MCF 10A (cell line): ENCODE data around the gene OR1F1. TPM values are rescaled to one million over a fixed set of nuclear protein-coding genes. Genes with fewer than 3 reads are reported as not detected.
"Not testable (repeated sequence)": the region's sequence is repeated elsewhere in the genome, so short reads cannot be mapped to it uniquely, and the experiment has no call there.

Source experiments
- BruUV-seq: library from RNA; stranded (reverse); fragments of 400-500 nt; replicated peaks from 2 replicates; lab custom pipeline; 2021; lab: Mats Ljungman, UMichigan
- CTCF ChIA-PET: fragments of 300-600 bp; sonication (Branson Sonifier 250); formaldehyde crosslinking; extraction: SDS; loops from one replicate; lab custom pipeline; 2021; ENCODE audit warnings: antibody characterized with exemption, inconsistent platforms; lab: Yijun Ruan, JAX
- POLR2A ChIA-PET: fragments of 300-600, 350-650 bp; sonication (Branson Sonifier 250); formaldehyde crosslinking; extraction: SDS; loops from one replicate; lab custom pipeline; 2020; ENCODE audit warnings: antibody characterized with exemption, inconsistent platforms; lab: Yijun Ruan, JAX
- DNase-seq: peaks from one replicate; pipeline ENCODE4 v3.0.0-alpha.2; 2018; ENCODE audit not compliant: unreplicated experiment
- H3K27ac Mint-ChIP-seq: one replicate; pipeline ENCODE4 v1.8.0; 2022; ENCODE audit warnings: mild to moderate bottlenecking, low read depth, mixed read lengths; ENCODE audit not compliant: unreplicated experiment
- H3K27me3 Mint-ChIP-seq: one replicate; pipeline ENCODE4 v1.8.0; 2022; ENCODE audit warnings: mixed read lengths; ENCODE audit not compliant: insufficient read depth, unreplicated experiment
- H3K36me3 Mint-ChIP-seq: one replicate; pipeline ENCODE4 v1.8.0; 2022; ENCODE audit warnings: mild to moderate bottlenecking, moderate library complexity, mixed read lengths; ENCODE audit not compliant: insufficient read depth, unreplicated experiment
- H3K4me1 Mint-ChIP-seq: one replicate; pipeline ENCODE4 v1.8.0; 2022; ENCODE audit warnings: mixed read lengths; ENCODE audit not compliant: insufficient read depth, unreplicated experiment
- H3K4me3 Mint-ChIP-seq: one replicate; pipeline ENCODE4 v1.8.0; 2022; ENCODE audit warnings: mild to moderate bottlenecking, moderate library complexity, mixed read lengths; ENCODE audit not compliant: unreplicated experiment
- H3K9me3 Mint-ChIP-seq: one replicate; pipeline ENCODE4 v1.8.0; 2022; ENCODE audit warnings: mixed read lengths; ENCODE audit not compliant: unreplicated experiment
- intact Hi-C: fragments of 100-400 bp; cut with micrococcal nuclease; formaldehyde crosslinking; loops from 2 replicates; pipeline ENCODE4 v1.14.1; 2022
- total RNA-seq: library from RNA; stranded (reverse); gene quantifications from 2 replicates; pipeline ENCODE4 v1.2.3, GENCODE V29; 2022
- TF ChIP-seq, protein P1 (sequence below): fragments of 200-600 bp; IDR thresholded peaks from one replicate; pipeline ENCODE4 v1.8.0; 2022; ENCODE audit warnings: antibody characterized with exemption, mild to moderate bottlenecking; ENCODE audit not compliant: unreplicated experiment

Gene OR1F1
- total RNA-seq, 1 experiment from 2014 or later: not detected

DNA sequence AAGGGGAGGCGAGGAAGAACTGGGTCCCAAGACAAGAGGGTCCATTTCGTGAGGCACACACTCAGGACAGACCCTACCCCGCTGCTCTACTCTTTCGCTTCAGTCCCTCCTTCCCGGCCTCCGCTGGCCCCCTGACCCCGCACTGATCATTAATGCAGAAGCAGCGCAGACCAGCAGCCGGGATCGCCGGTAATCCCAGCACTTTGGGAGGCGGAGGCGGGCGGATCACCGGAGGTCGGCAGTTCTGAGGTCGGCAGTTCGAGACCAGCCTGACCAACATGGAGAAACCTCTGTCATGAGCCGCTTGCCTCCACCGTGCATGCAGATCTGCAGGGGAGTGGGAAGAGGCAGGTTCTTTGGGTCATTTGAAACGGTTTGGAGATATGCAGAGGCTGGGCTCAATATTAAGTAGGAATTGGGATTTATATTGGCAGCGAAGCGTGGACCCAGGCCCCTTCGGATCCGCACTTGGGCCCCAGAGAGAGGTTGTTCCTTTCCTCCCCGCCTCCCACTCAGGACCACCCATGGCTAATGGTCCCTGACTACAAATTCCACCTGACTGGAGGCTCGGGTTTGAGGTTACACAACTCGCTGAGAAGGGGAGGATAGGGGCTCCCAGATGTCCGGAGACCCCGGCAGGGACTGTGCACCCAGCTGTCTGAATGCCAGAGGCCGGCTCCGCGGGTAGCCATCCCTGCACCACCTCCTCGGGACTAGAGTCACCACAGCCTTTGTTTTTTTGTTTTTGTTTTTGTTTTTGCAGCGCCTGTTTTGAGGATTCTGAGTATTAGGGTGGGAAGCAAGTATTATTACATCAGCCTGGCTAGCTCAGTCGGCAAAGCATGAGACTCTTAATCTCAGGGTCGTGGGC, 23.6 kb upstream of the OR1F1 start:
- DNase-seq: no peak
- no peak overlapping the region for H3K4me3 Mint-ChIP-seq
- ChIA-PET CTCF (interaction anchor here (1.0 to 2.1 kb wide), 2 partner anchors 37 to 106 kb away, joined by 3 to 11 read pairs; no protein-coding TSS in a partner anchor), POLR2A (no interaction called here)
- intact Hi-C loops: no loop called here
- no peaks in the 10 kb centered on the region for H3K4me1 Mint-ChIP-seq
- H3K36me3 Mint-ChIP-seq: peaks cover 3% of the 10 kb centered on the region
- BruUV-seq: no TSS peak
- H3K9me3 Mint-ChIP-seq: no peaks in the 10 kb centered on the region
- H3K27ac Mint-ChIP-seq: no peak overlapping the region
- TF ChIP-seq, protein P1, sequence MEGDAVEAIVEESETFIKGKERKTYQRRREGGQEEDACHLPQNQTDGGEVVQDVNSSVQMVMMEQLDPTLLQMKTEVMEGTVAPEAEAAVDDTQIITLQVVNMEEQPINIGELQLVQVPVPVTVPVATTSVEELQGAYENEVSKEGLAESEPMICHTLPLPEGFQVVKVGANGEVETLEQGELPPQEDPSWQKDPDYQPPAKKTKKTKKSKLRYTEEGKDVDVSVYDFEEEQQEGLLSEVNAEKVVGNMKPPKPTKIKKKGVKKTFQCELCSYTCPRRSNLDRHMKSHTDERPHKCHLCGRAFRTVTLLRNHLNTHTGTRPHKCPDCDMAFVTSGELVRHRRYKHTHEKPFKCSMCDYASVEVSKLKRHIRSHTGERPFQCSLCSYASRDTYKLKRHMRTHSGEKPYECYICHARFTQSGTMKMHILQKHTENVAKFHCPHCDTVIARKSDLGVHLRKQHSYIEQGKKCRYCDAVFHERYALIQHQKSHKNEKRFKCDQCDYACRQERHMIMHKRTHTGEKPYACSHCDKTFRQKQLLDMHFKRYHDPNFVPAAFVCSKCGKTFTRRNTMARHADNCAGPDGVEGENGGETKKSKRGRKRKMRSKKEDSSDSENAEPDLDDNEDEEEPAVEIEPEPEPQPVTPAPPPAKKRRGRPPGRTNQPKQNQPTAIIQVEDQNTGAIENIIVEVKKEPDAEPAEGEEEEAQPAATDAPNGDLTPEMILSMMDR: no peak
- no peaks in the 10 kb centered on the region for H3K27me3 Mint-ChIP-seq

DNA sequence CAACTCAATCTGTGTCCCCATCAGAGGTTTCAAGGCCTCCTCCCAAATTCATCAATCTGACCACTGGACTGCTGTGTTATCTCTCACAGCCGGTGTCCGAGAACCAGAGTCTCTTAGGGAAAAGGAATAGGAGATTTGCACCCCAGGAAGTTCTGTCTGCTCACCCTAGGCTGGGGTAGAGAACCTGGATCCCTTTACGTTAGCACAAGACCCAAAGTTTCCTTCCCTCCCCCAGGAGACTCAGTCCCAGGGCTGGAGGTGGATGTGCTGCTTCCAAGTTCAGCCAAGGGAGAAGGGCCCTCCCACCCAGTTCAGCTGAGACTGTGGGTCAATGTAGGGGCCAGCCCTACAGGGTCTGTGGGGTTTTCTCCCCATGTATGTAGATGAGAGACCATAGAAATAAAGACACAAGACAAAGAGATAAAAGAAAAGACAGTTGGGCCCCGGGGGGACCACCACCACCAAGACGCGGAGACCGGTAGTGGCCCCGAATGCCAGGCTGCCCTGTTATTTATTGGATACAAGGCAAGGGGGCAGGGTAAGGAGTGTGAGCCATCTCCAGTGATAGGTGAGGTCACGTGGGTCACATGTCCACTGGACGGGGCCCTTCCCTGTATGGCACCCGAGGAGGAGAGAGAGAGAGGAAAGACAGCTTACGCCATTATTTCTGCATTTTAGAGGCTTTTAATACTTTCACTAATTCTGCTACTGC, 22.7 kb upstream of the OR1F1 start:
- intact Hi-C loops: loop anchor here (5.0 kb wide), 1 partner anchor 103 kb away; no protein-coding TSS in a partner anchor
- TF ChIP-seq, protein P1: no peak
- Mint-ChIP-seq H3K27me3 (no peaks in the 10 kb centered on the region), H3K27ac (no peak overlapping the region), H3K9me3 (no peaks in the 10 kb centered on the region), H3K4me1 (no peaks in the 10 kb centered on the region), H3K4me3 (no peak overlapping the region), H3K36me3 (no peaks in the 10 kb centered on the region)
- CTCF ChIA-PET: interaction anchor here (0.7 to 2.1 kb wide), 7 partner anchors 13 to 107 kb away, joined by 3 to 11 read pairs (median 3); no protein-coding TSS in a partner anchor
- no peak for DNase-seq
- POLR2A ChIA-PET: interaction anchor here (0.9 to 1.4 kb wide), 3 partner anchors 31 to 38 kb away, joined by 3 to 9 read pairs (median 4); partner anchors contain the start of gene ZNF213
- no TSS peak for BruUV-seq

DNA sequence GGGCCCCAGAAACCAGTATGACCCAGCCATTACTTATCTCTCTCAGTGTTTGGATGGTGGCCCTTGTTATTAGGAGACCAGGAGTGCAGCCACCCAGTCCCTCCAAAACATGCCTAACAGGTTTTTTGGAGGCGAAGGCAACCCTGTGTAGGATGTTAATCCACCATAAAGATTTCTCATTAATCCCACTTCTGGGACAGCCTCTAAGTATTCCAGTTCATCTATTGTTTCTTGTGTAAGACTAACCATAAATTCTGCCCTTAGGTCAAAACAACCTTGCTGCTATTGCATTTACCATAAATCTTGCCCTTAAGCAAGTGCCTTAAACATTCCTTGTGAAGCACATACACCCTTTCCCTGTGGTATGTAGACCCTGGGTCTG, 21.5 kb upstream of the OR1F1 start:
- no peak overlapping the region for H3K4me3 Mint-ChIP-seq
- H3K27ac Mint-ChIP-seq: no peak overlapping the region
- no peaks in the 10 kb centered on the region for H3K27me3 Mint-ChIP-seq
- no peaks in the 10 kb centered on the region for H3K36me3 Mint-ChIP-seq
- TF ChIP-seq, protein P1: no peak
- no peaks in the 10 kb centered on the region for H3K4me1 Mint-ChIP-seq
- ChIA-PET CTCF (interaction anchor here (0.6 to 2.1 kb wide), 11 partner anchors 14 to 142 kb away, joined by 3 to 11 read pairs (median 3); no protein-coding TSS in a partner anchor), POLR2A (interaction anchor here (0.9 to 1.4 kb wide), 3 partner anchors 32 to 39 kb away, joined by 3 to 9 read pairs (median 4); partner anchors contain the start of gene ZNF213)
- no peak for DNase-seq
- no TSS peak for BruUV-seq
- H3K9me3 Mint-ChIP-seq: no peaks in the 10 kb centered on the region
- intact Hi-C loops: loop anchor here (1.0 to 5.0 kb wide), 3 partner anchors 14 to 104 kb away; no protein-coding TSS in a partner anchor

DNA sequence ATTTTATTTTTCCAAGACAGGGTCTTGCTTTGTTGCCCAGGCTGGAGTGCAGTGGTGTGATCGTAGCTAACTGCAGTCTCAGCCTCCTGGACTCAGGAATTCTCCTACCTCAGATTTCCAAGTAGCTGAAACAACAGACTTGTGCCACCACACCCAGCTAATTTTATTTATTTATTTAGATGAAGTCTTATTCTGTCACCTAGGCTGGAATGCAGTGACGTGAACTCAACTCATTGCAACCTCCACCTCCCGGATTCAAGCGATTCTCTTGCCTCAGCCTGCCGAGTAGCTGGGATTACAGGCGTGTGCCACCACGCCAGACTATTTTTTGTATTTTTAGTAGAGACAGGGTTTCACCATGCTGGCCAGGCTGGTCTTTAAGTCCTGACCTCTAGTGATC, 19.3 kb upstream of the OR1F1 start:
- H3K36me3 Mint-ChIP-seq, H3K4me3 Mint-ChIP-seq, H3K27me3 Mint-ChIP-seq, H3K9me3 Mint-ChIP-seq, H3K4me1 Mint-ChIP-seq, DNase-seq, H3K27ac Mint-ChIP-seq, BruUV-seq: not testable (repeated sequence)
- ChIA-PET POLR2A (interaction anchor here (0.7 to 1.8 kb wide), 6 partner anchors 10 to 134 kb away, joined by 3 to 7 read pairs (median 4); partner anchors contain the start of gene ZNF213), CTCF (interaction anchor here (0.6 to 2.2 kb wide), 11 partner anchors 10 to 393 kb away, joined by 3 to 20 read pairs (median 4); no protein-coding TSS in a partner anchor)
- intact Hi-C loops: loop anchor here (5.0 kb wide), 1 partner anchor 106 kb away; no protein-coding TSS in a partner anchor
